HFFc6 (cell line): ENCODE measurements around the gene MVD. TPM values are rescaled to one million over a fixed set of nuclear protein-coding genes. Genes with fewer than 3 reads are reported as not detected.

Experiments
- DNase-seq: peaks from one replicate; pipeline ENCODE4 v3.0.0-alpha.2; 2018
- H3K27ac Mint-ChIP-seq: 2 replicates; pipeline ENCODE4 v1.8.0; 2020; ENCODE audit warnings: mild to moderate bottlenecking, mixed read lengths
- H3K27me3 Mint-ChIP-seq: 2 replicates; pipeline ENCODE4 v1.8.0; 2021; ENCODE audit warnings: mild to moderate bottlenecking, moderate library complexity, mixed read lengths; ENCODE audit not compliant: insufficient read depth
- H3K36me3 Mint-ChIP-seq: 2 replicates; pipeline ENCODE4 v1.8.0; 2021; ENCODE audit warnings: low read depth, mixed read lengths
- H3K4me1 Mint-ChIP-seq: 2 replicates; pipeline ENCODE4 v1.8.0; 2020; ENCODE audit warnings: low read depth, mixed read lengths
- H3K4me3 Mint-ChIP-seq: 2 replicates; pipeline ENCODE4 v1.8.0; 2020; ENCODE audit warnings: mild to moderate bottlenecking, moderate library complexity, mixed read lengths
- H3K9me3 Mint-ChIP-seq: 2 replicates; pipeline ENCODE4 v1.8.0; 2020; ENCODE audit warnings: mild to moderate bottlenecking, mixed read lengths
- total RNA-seq, 6 experiments: library from RNA; stranded (reverse); fragmentation: NEBNext Ultra II Directional; extraction: Animal tissue kit (Norgen Biotek cat#: 25700); gene quantifications; 2 replicates in 1 of 6; 3 replicates in 5 of 6; pipeline ENCODE4 v1.2.3, GENCODE V29; 2021
- TF ChIP-seq, protein P1 (sequence below): fragments of 200-600 bp; sonication (generic); IDR thresholded peaks from 2 replicates; pipeline ENCODE4 v1.5.0; 2021; ENCODE audit warnings: antibody characterized with exemption, mild to moderate bottlenecking

MVD gene
- total RNA-seq, 6 experiments from 2014 or later, result 21.1 to 28.0 (median 24.0) TPM

DNA sequence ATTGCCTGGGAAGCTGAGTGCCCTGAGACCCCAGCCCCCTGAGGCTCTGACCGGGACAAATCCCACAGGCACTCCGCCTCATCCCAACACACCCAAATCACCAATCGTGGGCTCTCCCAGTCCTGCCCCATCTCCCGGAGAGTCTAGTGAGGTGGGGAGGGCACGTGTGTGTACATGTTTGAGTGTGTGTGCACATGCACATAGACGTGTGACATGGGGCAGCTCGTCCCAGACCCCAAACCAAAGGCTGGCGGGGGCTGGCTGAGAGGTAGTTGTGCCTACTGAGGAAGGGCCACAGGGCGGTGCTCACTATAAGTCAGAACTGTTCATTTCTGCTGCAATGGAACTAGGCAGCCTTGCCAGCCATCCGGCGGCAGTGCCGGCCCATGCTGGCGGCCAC lies 14.8 kb upstream of the MVD start:
- Mint-ChIP-seq H3K36me3 (no peaks in the 10 kb centered on the region), H3K27me3 (peaks cover 9% of the 10 kb centered on the region; the same call in 1 of the 2 replicates), H3K4me1 (0 out of 2 replicates have a peak, but pooled peaks cover 8% of the 10 kb centered on the region), H3K27ac (no peak overlapping the region), H3K9me3 (no peaks in the 10 kb centered on the region), H3K4me3 (no peak overlapping the region)
- TF ChIP-seq, protein P1, sequence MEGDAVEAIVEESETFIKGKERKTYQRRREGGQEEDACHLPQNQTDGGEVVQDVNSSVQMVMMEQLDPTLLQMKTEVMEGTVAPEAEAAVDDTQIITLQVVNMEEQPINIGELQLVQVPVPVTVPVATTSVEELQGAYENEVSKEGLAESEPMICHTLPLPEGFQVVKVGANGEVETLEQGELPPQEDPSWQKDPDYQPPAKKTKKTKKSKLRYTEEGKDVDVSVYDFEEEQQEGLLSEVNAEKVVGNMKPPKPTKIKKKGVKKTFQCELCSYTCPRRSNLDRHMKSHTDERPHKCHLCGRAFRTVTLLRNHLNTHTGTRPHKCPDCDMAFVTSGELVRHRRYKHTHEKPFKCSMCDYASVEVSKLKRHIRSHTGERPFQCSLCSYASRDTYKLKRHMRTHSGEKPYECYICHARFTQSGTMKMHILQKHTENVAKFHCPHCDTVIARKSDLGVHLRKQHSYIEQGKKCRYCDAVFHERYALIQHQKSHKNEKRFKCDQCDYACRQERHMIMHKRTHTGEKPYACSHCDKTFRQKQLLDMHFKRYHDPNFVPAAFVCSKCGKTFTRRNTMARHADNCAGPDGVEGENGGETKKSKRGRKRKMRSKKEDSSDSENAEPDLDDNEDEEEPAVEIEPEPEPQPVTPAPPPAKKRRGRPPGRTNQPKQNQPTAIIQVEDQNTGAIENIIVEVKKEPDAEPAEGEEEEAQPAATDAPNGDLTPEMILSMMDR, result no peak
- no peak for DNase-seq

- H3K4me3 Mint-ChIP-seq, result no peak overlapping the region
- H3K27ac Mint-ChIP-seq, result no peak overlapping the region
- H3K9me3 Mint-ChIP-seq, result no peaks in the 10 kb centered on the region
- H3K4me1 Mint-ChIP-seq, result 0 out of 2 replicates have a peak, but pooled peaks cover 2% of the 10 kb centered on the region
- TF ChIP-seq, protein P1, result no peak
- 0 out of 2 replicates have a peak, but pooled peaks cover 4% of the 10 kb centered on the region for H3K27me3 Mint-ChIP-seq
- DNase-seq, result no peak
- no peaks in the 10 kb centered on the region for H3K36me3 Mint-ChIP-seq
These were observed 13.8 kb upstream of the MVD start for GRCh38 chr16:88676502-88677242.

- Mint-ChIP-seq H3K4me1 (no peaks in the 10 kb centered on the region), H3K36me3 (peaks cover under 1% of the 10 kb centered on the region; the same call in 1 of the 2 replicates), H3K4me3 (no peak overlapping the region), H3K27me3 (0 out of 2 replicates have a peak, but pooled peaks cover 4% of the 10 kb centered on the region), H3K9me3 (no peaks in the 10 kb centered on the region), H3K27ac (no peak overlapping the region)
- TF ChIP-seq, protein P1, result no peak
- DNase-seq, result no peak
These were observed 11.0 kb upstream of the MVD start for GRCh38 chr16:88673716-88674379.

DNA sequence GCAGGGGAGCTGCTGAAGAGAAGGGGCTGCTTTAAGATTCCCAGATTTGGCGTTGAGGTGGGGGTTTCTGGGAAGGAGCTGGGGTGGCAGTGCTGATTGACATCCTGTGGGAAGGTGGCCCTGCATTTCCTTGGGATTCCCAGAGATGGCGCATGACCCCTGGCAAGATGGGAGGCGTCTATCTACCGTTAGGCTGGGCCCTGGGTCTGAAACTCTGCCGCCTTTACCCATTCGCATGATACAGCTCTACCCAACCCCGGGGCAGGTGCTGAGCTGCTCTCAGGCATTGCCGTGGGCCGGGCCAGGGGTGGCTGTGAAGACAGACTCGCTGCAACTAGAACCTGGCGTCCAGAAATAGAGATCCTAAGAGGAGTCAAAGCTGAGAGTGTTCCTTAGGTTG lies 9.9 kb upstream of the MVD start:
- Mint-ChIP-seq H3K36me3 (peaks cover 7% of the 10 kb centered on the region; the same call in 1 of the 2 replicates), H3K4me3 (no peak overlapping the region), H3K27me3 (0 out of 2 replicates have a peak, but pooled peaks cover 4% of the 10 kb centered on the region), H3K4me1 (no peaks in the 10 kb centered on the region), H3K27ac (no peak overlapping the region), H3K9me3 (no peaks in the 10 kb centered on the region)
- no peak for DNase-seq
- TF ChIP-seq, protein P1, result peak; percentile 34

DNA sequence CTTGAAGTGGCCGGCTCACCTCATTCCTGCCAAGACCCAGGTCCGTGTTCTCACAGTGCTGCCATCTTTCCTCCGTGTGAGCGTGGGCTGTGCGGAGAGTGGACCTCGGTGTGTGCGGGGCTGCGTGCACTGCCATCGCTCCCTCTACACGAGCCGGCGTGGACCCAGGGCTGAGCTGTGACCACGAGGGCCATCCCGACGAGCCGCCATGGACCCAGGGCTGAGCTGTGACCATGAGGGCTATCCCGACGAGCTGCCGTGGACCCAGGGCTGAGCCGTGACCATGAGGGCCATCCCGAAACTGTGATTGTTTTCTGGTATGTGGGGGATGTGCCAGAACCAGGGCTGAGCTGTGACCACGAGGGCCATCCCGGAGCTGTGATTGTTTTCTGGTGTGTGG lies 8.9 kb upstream of the MVD start:
- Mint-ChIP-seq H3K36me3 (peaks cover 12% of the 10 kb centered on the region; the same call in 1 of the 2 replicates), H3K4me1 (no peaks in the 10 kb centered on the region), H3K27ac (no peak overlapping the region), H3K4me3 (no peak overlapping the region), H3K27me3 (0 out of 2 replicates have a peak, but pooled peaks cover under 1% of the 10 kb centered on the region), H3K9me3 (no peaks in the 10 kb centered on the region)
- TF ChIP-seq, protein P1, result no peak
- DNase-seq, result no peak
